ENCODE measurements around the gene UPK1A. TPM values are rescaled to one million over a fixed set of nuclear protein-coding genes. Genes with fewer than 3 reads are reported as not detected.

Gene UPK1A
- total RNA-seq, 1 experiment from 2014 or later: 1.6 TPM

DNA sequence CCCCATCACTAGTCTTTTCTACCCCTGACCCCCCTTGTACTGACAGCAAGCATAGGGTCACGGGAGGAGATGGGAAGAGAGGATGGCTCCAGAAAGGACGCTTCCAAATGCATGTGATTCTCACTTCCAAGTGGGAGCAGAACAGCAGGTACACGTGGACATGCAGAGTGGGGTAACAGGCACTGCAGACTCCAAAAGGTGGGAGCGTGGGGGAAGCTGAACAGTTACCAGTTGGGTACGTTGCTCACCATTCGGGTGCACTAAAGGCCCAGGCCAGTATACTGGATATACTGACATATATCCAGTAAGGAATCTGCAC is 27.0 kb upstream of the UPK1A start:
- Mint-ChIP-seq H3K4me1 (peaks cover 23% of the 10 kb centered on the region), H3K27ac (peak overlapping the region; percentile 1; the same call in 1 of the 2 replicates), H3K36me3 (peaks cover 18% of the 10 kb centered on the region), H3K27me3 (ENCODE audit: low read depth) (no peaks in the 10 kb centered on the region), H3K4me3 (no peak overlapping the region), H3K9me3 (no peaks in the 10 kb centered on the region)
- POLR2A ChIA-PET: interaction anchor here (0.5 to 0.7 kb wide), 3 partner anchors 16 to 262 kb away, joined by 4 to 7 read pairs (median 5); no protein-coding TSS in a partner anchor
- CTCF ChIA-PET: no interaction called here
- TF ChIP-seq JUN (CRISPR knock-in tag; IDR thresholded peaks at IDR 0.05): no peak
- no peak for TF ChIP-seq CREB1 (CRISPR knock-in tag; IDR thresholded peaks at IDR 0.05)
- no peak for TF ChIP-seq GTF2I (CRISPR knock-in tag; conservative IDR thresholded peaks at IDR 0.05)
- TF ChIP-seq, protein P1, sequence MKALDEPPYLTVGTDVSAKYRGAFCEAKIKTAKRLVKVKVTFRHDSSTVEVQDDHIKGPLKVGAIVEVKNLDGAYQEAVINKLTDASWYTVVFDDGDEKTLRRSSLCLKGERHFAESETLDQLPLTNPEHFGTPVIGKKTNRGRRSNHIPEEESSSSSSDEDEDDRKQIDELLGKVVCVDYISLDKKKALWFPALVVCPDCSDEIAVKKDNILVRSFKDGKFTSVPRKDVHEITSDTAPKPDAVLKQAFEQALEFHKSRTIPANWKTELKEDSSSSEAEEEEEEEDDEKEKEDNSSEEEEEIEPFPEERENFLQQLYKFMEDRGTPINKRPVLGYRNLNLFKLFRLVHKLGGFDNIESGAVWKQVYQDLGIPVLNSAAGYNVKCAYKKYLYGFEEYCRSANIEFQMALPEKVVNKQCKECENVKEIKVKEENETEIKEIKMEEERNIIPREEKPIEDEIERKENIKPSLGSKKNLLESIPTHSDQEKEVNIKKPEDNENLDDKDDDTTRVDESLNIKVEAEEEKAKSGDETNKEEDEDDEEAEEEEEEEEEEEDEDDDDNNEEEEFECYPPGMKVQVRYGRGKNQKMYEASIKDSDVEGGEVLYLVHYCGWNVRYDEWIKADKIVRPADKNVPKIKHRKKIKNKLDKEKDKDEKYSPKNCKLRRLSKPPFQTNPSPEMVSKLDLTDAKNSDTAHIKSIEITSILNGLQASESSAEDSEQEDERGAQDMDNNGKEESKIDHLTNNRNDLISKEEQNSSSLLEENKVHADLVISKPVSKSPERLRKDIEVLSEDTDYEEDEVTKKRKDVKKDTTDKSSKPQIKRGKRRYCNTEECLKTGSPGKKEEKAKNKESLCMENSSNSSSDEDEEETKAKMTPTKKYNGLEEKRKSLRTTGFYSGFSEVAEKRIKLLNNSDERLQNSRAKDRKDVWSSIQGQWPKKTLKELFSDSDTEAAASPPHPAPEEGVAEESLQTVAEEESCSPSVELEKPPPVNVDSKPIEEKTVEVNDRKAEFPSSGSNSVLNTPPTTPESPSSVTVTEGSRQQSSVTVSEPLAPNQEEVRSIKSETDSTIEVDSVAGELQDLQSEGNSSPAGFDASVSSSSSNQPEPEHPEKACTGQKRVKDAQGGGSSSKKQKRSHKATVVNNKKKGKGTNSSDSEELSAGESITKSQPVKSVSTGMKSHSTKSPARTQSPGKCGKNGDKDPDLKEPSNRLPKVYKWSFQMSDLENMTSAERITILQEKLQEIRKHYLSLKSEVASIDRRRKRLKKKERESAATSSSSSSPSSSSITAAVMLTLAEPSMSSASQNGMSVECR (CRISPR knock-in tag; IDR thresholded peaks at IDR 0.05; ENCODE audit: borderline replicate concordance): no peak
- ATAC-seq (no peak), DNase-seq (ENCODE audit: low spot score) (no peak)

DNA sequence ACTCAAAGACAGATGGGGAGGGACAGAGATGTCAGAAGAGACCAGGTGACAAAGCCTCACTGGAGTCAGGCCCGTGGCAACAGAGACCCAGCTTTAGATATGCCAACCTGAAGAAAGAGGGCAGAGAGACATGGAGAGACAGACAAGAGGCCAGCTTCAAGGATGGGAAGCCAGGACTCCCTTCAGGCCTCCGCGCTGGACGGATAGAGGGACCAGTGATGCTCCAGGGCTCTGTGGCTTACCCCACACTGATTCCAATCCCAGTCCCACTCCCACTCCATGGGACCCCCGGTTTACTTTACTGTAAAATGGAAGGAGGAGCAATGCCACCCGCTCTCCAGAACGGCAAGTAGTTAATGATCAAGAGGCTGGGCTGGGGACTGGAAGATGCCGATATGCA is 26.5 kb upstream of the UPK1A start:
- no peak for DNase-seq (ENCODE audit: low spot score)
- Mint-ChIP-seq H3K36me3 (peaks cover 18% of the 10 kb centered on the region), H3K27ac (0 out of 2 replicates have a peak overlapping the region, but pooled peaks have one; percentile 1), H3K4me1 (peaks cover 23% of the 10 kb centered on the region), H3K9me3 (no peaks in the 10 kb centered on the region), H3K4me3 (no peak overlapping the region), H3K27me3 (ENCODE audit: low read depth) (no peaks in the 10 kb centered on the region)
- ATAC-seq: no peak
- ChIA-PET POLR2A (interaction anchor here (0.6 kb wide), 1 partner anchor 262 kb away, joined by 7 read pairs; no protein-coding TSS in a partner anchor), CTCF (no interaction called here)
- TF ChIP-seq ZNF219 (CRISPR knock-in tag; IDR thresholded peaks at IDR 0.05; ENCODE audit: borderline replicate concordance): no peak
- TF ChIP-seq SOX15 (CRISPR knock-in tag; IDR thresholded peaks at IDR 0.05): no peak
- TF ChIP-seq ZBTB21 (CRISPR knock-in tag; IDR thresholded peaks at IDR 0.05; ENCODE audit: borderline replicate concordance): no peak
- TF ChIP-seq ATF1 (CRISPR knock-in tag; IDR thresholded peaks at IDR 0.05): no peak
- no peak for TF ChIP-seq RORB (CRISPR knock-in tag; IDR thresholded peaks at IDR 0.05)
- TF ChIP-seq, protein P2, sequence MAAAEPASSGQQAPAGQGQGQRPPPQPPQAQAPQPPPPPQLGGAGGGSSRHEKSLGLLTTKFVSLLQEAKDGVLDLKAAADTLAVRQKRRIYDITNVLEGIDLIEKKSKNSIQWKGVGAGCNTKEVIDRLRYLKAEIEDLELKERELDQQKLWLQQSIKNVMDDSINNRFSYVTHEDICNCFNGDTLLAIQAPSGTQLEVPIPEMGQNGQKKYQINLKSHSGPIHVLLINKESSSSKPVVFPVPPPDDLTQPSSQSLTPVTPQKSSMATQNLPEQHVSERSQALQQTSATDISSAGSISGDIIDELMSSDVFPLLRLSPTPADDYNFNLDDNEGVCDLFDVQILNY (CRISPR knock-in tag; IDR thresholded peaks at IDR 0.05): no peak
- TF ChIP-seq ZNF232 (CRISPR knock-in tag; IDR thresholded peaks at IDR 0.05): no peak
- no peak for TF ChIP-seq TEAD4 (CRISPR knock-in tag; IDR thresholded peaks at IDR 0.05)
- TF ChIP-seq, protein P3, sequence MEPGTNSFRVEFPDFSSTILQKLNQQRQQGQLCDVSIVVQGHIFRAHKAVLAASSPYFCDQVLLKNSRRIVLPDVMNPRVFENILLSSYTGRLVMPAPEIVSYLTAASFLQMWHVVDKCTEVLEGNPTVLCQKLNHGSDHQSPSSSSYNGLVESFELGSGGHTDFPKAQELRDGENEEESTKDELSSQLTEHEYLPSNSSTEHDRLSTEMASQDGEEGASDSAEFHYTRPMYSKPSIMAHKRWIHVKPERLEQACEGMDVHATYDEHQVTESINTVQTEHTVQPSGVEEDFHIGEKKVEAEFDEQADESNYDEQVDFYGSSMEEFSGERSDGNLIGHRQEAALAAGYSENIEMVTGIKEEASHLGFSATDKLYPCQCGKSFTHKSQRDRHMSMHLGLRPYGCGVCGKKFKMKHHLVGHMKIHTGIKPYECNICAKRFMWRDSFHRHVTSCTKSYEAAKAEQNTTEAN (CRISPR knock-in tag; IDR thresholded peaks at IDR 0.05): no peak

DNA sequence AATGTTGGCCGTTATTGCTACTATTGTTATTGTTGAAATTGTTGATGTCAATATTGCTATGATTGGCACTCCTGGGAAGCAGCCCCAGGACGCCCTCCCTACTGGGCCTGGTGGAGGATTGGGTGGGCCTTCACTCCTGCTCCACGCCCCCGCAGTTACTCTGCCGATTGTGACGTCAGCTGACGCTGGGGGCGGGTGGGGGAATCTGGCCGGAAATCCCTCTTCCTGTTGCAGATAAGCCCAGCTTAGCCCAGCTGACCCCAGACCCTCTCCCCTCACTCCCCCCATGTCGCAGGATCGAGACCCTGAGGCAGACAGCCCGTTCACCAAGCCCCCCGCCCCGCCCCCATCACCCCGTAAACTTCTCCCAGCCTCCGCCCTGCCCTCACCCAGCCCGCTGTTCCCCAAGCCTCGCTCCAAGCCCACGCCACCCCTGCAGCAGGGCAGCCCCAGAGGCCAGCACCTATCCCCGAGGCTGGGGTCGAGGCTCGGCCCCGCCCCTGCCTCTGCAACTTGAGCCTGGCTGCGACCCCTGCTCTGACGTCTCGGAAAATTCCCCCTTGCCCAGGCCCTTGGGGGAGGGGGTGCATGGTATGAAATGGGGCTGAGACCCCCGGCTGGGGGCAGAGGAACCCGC is 24.7 kb upstream of the UPK1A start, which contains the start of gene ETV2:
Gene ETV2, plus strand, starts transcription at position 231 of the 637 bp plus-strand sequence. CDS start 716 bp downstream, outside the sequence.
- Mint-ChIP-seq H3K4me3 (peak within 1 kb of the TSS; percentile 84), H3K4me1 (peaks cover 34% of the 10 kb centered on the region), H3K9me3 (no peaks in the 10 kb centered on the region), H3K27me3 (ENCODE audit: low read depth) (peaks cover 14% of the 10 kb centered on the region), H3K27ac (peak within 1 kb of the TSS; percentile 79), H3K36me3 (peaks cover 9% of the 10 kb centered on the region)
- ATAC-seq (no peak), DNase-seq (ENCODE audit: low spot score) (peak; percentile 72)
- 0 out of 2 replicates have a peak, but pooled peaks have one; percentile 43 for TF ChIP-seq CREM (CRISPR knock-in tag; IDR thresholded peaks at IDR 0.05)
- TF ChIP-seq, protein P4, sequence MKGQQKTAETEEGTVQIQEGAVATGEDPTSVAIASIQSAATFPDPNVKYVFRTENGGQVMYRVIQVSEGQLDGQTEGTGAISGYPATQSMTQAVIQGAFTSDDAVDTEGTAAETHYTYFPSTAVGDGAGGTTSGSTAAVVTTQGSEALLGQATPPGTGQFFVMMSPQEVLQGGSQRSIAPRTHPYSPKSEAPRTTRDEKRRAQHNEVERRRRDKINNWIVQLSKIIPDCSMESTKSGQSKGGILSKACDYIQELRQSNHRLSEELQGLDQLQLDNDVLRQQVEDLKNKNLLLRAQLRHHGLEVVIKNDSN (CRISPR knock-in tag; IDR thresholded peaks at IDR 0.05): 0 out of 2 replicates have a peak, but pooled peaks have one; percentile 23
- TF ChIP-seq, protein P5, sequence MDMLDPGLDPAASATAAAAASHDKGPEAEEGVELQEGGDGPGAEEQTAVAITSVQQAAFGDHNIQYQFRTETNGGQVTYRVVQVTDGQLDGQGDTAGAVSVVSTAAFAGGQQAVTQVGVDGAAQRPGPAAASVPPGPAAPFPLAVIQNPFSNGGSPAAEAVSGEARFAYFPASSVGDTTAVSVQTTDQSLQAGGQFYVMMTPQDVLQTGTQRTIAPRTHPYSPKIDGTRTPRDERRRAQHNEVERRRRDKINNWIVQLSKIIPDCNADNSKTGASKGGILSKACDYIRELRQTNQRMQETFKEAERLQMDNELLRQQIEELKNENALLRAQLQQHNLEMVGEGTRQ (CRISPR knock-in tag; IDR thresholded peaks at IDR 0.05): no peak
- TF ChIP-seq ZNF671 (CRISPR knock-in tag; IDR thresholded peaks at IDR 0.05): no peak
- no peak for TF ChIP-seq ZNF423 (CRISPR knock-in tag; IDR thresholded peaks at IDR 0.05)
- TF ChIP-seq EMX1 (CRISPR knock-in tag; IDR thresholded peaks at IDR 0.05): no peak
- TF ChIP-seq SP1 (CRISPR knock-in tag; conservative IDR thresholded peaks at IDR 0.05): peak; percentile 32
- TF ChIP-seq GABPB1 (CRISPR knock-in tag; IDR thresholded peaks at IDR 0.05): no peak
- TF ChIP-seq SMAD3 (CRISPR knock-in tag; IDR thresholded peaks at IDR 0.05; ENCODE audit: borderline replicate concordance): no peak
- ChIA-PET CTCF (interaction anchor here (1.4 kb wide), 1 partner anchor 131 kb away, joined by 3 read pairs; no protein-coding TSS in a partner anchor), POLR2A (no interaction called here)
